ENCODE results near the gene EPHA6.
A peak's percentile ranks its signal among the peaks of the same experiment; 100 is the strongest.
"Not testable (repeated sequence)": the region's sequence is repeated elsewhere in the genome, so short reads cannot be mapped to it uniquely, and the experiment has no call there.

Gene EPHA6

GRCh38 chr3:97470481-97470880, 656.1 kb downstream of the EPHA6 start:
- no peak for DNase-seq (ENCODE audit: low spot score)

GRCh38 chr3:97479740-97480139, 665.3 kb downstream of the EPHA6 start:
- no peak for DNase-seq (ENCODE audit: low spot score)

DNA sequence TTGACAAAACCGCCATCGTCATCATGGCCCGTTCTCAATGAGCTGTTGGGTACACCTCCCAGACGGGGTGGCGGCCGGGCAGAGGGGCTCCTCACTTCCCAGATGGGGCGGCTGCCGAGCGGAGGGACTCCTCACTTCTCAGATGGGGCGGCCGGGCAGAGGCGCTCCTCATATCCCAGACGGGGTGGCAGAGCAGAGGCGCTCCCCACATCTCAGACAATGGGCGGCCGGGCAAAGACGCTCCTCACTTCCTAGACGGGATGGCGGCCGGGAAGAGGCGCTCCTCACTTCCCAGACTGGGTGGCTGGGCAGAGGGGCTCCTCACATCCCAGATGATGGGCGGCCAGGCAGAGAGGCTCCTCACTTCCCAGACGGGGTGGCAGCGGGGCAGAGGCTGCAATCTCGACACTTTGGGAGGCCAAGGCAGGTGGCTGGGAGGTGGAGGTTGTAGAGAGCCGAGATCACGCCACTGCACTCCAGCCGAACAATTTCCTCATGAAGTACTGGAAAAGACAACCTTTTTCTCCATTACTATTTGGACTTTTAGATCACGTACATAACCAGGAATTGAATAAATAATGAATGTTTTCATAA, 666.4 kb downstream of the EPHA6 start:
- DNase-seq (ENCODE audit: low spot score), result not testable (repeated sequence)

GRCh38 chr3:97481416-97481815, 667.0 kb downstream of the EPHA6 start:
- DNase-seq (ENCODE audit: low spot score), result peak; percentile 1

- DNase-seq (ENCODE audit: low spot score), result no peak
These were observed 670.8 kb downstream of the EPHA6 start for GRCh38 chr3:97485206-97485605.

GRCh38 chr3:97487587-97487986, 673.2 kb downstream of the EPHA6 start:
- DNase-seq (ENCODE audit: low spot score), result no peak

GRCh38 chr3:97488741-97489140, 674.3 kb downstream of the EPHA6 start:
- DNase-seq (ENCODE audit: low spot score), result no peak

GRCh38 chr3:97495896-97496295, 681.5 kb downstream of the EPHA6 start:
- no peak for DNase-seq (ENCODE audit: low spot score)

GRCh38 chr3:97497138-97497537, 682.7 kb downstream of the EPHA6 start:
- no peak for DNase-seq (ENCODE audit: low spot score)

DNA sequence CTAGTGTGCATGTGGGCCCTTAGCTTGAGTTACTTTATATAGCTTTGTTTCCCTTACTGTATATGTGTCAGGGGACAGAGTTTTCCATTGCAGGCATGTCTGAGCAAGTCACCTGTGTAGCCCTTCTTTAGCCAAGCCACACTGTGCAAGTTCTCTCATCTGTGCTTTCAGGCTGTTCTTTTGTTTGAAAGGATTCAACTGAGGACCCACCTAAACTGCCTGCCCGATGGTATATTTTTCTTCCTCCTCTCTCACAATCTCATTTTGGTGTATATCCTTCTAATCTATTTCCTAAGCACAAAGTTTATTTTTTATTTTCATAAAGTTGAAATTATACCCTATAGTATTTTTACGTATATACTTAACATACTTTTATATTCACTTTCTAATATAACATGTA, 690.1 kb downstream of the EPHA6 start:
- DNase-seq (ENCODE audit: low spot score), result no peak

GRCh38 chr3:97510795-97511194, 696.4 kb downstream of the EPHA6 start:
- DNase-seq (ENCODE audit: low spot score), result no peak

DNA sequence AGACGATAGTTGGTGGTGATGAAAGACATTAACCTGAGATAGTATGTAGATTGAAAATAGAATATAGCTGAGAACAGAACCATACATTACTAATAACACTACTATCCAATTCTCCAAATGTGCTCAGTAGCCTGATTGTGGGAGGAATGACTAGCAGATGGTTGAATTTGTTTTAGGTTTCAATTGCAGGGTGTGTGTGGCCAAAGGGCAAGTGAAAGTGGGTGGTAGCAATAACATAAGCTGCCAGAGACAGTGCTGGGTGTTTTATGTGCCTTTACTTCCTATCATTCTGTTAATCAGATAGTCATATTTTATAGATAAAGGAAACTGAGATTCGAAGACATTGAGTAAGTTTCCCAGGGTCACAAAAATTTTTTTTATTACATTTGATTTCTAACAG, 700.7 kb downstream of the EPHA6 start:
- DNase-seq (ENCODE audit: low spot score), result no peak

GRCh38 chr3:97530691-97531090, 716.3 kb downstream of the EPHA6 start:
- DNase-seq (ENCODE audit: low spot score), result no peak

GRCh38 chr3:97547573-97547972, 733.2 kb downstream of the EPHA6 start:
- not testable (repeated sequence) for DNase-seq (ENCODE audit: low spot score)

GRCh38 chr3:97550408-97550807, 736.0 kb downstream of the EPHA6 start:
- DNase-seq (ENCODE audit: low spot score), result no peak

GRCh38 chr3:97552186-97552585, 737.8 kb downstream of the EPHA6 start:
- DNase-seq (ENCODE audit: low spot score), result no peak

DNA sequence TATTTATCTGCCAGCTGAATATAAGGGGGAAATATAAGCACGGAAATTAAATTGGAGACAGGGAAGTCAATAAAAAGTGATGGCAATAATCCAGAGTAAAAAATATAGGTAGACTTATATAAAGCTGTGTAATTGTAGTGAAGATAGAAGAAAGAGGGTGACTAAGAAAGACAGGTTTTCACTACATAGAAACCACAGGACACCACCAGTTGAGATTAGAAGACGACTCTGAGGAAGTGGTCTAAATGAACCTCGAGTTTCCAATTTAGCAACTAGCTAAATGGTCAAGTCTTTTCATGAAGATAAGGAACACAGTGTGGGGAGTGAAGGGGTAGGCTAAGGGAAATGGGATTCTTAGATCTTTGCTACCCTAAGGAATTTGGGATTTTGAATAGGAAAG, 761.3 kb downstream of the EPHA6 start:
- DNase-seq (ENCODE audit: low spot score), result no peak

- no peak for DNase-seq (ENCODE audit: low spot score)
These were observed 761.8 kb downstream of the EPHA6 start for GRCh38 chr3:97576221-97576620.

- DNase-seq (ENCODE audit: low spot score), result peak; percentile 17
These were observed 765.0 kb downstream of the EPHA6 start for GRCh38 chr3:97579365-97579764.

GRCh38 chr3:97610626-97611025, 796.2 kb downstream of the EPHA6 start:
- DNase-seq (ENCODE audit: low spot score), result no peak

GRCh38 chr3:97612632-97613031, 798.2 kb downstream of the EPHA6 start:
- DNase-seq (ENCODE audit: low spot score), result no peak

GRCh38 chr3:97613139-97613538, 798.7 kb downstream of the EPHA6 start:
- no peak for DNase-seq (ENCODE audit: low spot score)

DNA sequence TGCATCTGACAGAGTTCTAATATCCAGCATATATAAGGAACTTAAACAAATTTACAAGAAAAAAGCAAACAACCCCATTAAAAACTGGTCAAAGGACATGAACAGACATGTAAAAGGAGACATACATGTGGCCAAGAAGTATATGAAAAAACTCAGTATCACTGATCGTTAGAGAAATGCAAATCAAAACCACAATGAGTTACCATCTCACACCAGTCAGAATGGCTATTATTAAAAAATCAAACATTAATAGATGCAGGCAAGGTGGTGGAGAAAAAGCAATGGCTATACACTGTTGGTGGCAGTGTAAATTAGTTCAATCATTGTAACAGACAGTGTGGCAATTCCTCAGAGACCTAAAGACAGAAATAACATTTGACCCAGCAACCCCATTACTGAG, 806.1 kb downstream of the EPHA6 start:
- DNase-seq (ENCODE audit: low spot score), result not testable (repeated sequence)

DNA sequence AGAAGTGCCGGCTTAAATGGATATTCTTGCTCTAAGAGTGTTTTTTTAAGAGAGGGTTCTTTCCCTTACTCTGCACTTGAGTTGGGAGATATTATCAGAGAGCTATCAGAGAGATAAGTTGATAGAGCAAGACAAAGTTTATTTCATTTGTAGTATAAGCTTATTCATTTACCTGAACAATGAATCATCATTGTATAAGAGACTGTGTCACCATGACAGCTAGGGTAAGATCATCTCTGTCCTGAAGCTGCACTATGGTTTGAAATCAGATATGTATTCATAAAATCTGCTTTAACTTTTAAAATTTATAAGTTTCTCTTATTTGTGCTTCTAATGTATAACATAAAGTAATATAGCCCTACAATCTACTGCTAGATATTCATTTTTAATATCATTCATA, 822.1 kb downstream of the EPHA6 start:
- DNase-seq (ENCODE audit: low spot score), result no peak

GRCh38 chr3:97646932-97647331, 832.5 kb downstream of the EPHA6 start:
- no peak for DNase-seq (ENCODE audit: low spot score)

Measured in SW480 (cell line).